ENCODE measurements around the gene ROM1. TPM values are rescaled to one million over a fixed set of nuclear protein-coding genes. Genes with fewer than 3 reads are reported as not detected.

Gene ROM1
- total RNA-seq = 9.2 and 24.7 TPM in 2 replicates

GRCh38 chr11:62612366-62613290, at the start of gene ROM1, which contains the start of gene EML3:
TSS of gene ROM1 (plus strand) at chr11:62613257. CDS start at chr11:62613282, 25 bp downstream.
TSS of gene EML3 (minus strand) at chr11:62612775. CDS start at chr11:62612457, 318 bp downstream.

GRCh38 chr11:62573592-62574362, 39.3 kb upstream of the ROM1 start, which contains the start of gene EEF1G:
TSS of gene EEF1G (minus strand) at chr11:62573891. CDS start at chr11:62573842, 49 bp downstream.

GRCh38 chr11:62591448-62592145, 21.5 kb upstream of the ROM1 start, which contains the start of gene TUT1:
TSS of gene TUT1 (minus strand) at chr11:62591523. CDS start at chr11:62591485, 38 bp downstream.

GRCh38 chr11:62601372-62602140, 11.5 kb upstream of the ROM1 start, which contains the start of gene MTA2:
TSS of gene MTA2 (minus strand) at chr11:62601865. CDS start at chr11:62601450, 415 bp downstream.

GRCh38 chr11:62621567-62622470, 8.8 kb downstream of the ROM1 start, which contains the start of gene B3GAT3:
TSS of gene B3GAT3 (minus strand) at chr11:62621986. CDS start at chr11:62621947, 39 bp downstream.

GRCh38 chr11:62645946-62646824, 33.1 kb downstream of the ROM1 start, which contains the start of gene GANAB:
TSS of gene GANAB (minus strand) at chr11:62646613. CDS start at chr11:62646599, 14 bp downstream.

Other genes starting within 250 kb of the ROM1 start
- gene SCGB1A1, start 194.2 kb upstream of the ROM1 start, total RNA-seq = not detected in 2 replicates
- gene AHNAK, start 66.5 kb upstream of the ROM1 start, total RNA-seq = 394 and 434 TPM in 2 replicates
- 2,078 and 2,099 TPM in 2 replicates for gene EEF1G, start 39.4 kb upstream of the ROM1 start, total RNA-seq
- gene TUT1, start 21.7 kb upstream of the ROM1 start, total RNA-seq = 6.9 and 12.0 TPM in 2 replicates
- gene MTA2, start 11.4 kb upstream of the ROM1 start, total RNA-seq = 72.6 and 86.1 TPM in 2 replicates
- gene EML3, start 482 bp upstream of the ROM1 start, total RNA-seq = 25.8 and 43.1 TPM in 2 replicates
- gene B3GAT3, start 8.7 kb downstream of the ROM1 start, total RNA-seq = 24.9 and 44.4 TPM in 2 replicates
- gene GANAB, start 33.4 kb downstream of the ROM1 start, total RNA-seq = 314 and 339 TPM in 2 replicates
- 27.1 and 27.7 TPM in 2 replicates for gene INTS5, start 40.0 kb downstream of the ROM1 start, total RNA-seq
- 57.8 and 68.1 TPM in 2 replicates for gene C11orf98, start 52.0 kb downstream of the ROM1 start, total RNA-seq
- gene CSKMT, start 52.1 kb downstream of the ROM1 start, total RNA-seq = 1.4 and 7.5 TPM in 2 replicates
- gene UQCC3, start 58.4 kb downstream of the ROM1 start, total RNA-seq = 6.0 and 8.3 TPM in 2 replicates
- gene LBHD1, start 59.0 kb downstream of the ROM1 start, total RNA-seq = 1.1 and 5.2 TPM in 2 replicates
- 71.9 and 88.5 TPM in 2 replicates for gene UBXN1, start 65.8 kb downstream of the ROM1 start, total RNA-seq
- 0.72 and 1.5 TPM in 2 replicates for gene LRRN4CL, start 76.3 kb downstream of the ROM1 start, total RNA-seq
- 29.8 and 44.4 TPM in 2 replicates for gene BSCL2, start 94.2 kb downstream of the ROM1 start, total RNA-seq
- not detected in 2 replicates for gene GNG3, start 94.4 kb downstream of the ROM1 start, total RNA-seq
- 4.9 and 20.2 TPM in 2 replicates for gene HNRNPUL2, start 114.2 kb downstream of the ROM1 start, total RNA-seq
- 15.7 and 16.1 TPM in 2 replicates for gene TTC9C, start 115.2 kb downstream of the ROM1 start, total RNA-seq
- gene ZBTB3, start 140.9 kb downstream of the ROM1 start, total RNA-seq = 6.5 and 7.6 TPM in 2 replicates
- gene POLR2G, start 148.3 kb downstream of the ROM1 start, total RNA-seq = 61.4 and 68.5 TPM in 2 replicates
- gene TAF6L, start 158.1 kb downstream of the ROM1 start, total RNA-seq = 10.7 and 11.7 TPM in 2 replicates
- 77.8 and 83.1 TPM in 2 replicates for gene TMEM179B, start 174.1 kb downstream of the ROM1 start, total RNA-seq
- 18.6 and 31.2 TPM in 2 replicates for gene TMEM223, start 178.7 kb downstream of the ROM1 start, total RNA-seq
- gene NXF1, start 192.2 kb downstream of the ROM1 start, total RNA-seq = 19.3 and 20.2 TPM in 2 replicates
- 57.0 and 62.5 TPM in 2 replicates for gene STX5, start 218.8 kb downstream of the ROM1 start, total RNA-seq
- gene TEX54, start 219.6 kb downstream of the ROM1 start, total RNA-seq = not detected in 2 replicates
- 20.4 and 50.1 TPM in 2 replicates for gene WDR74, start 226.3 kb downstream of the ROM1 start, total RNA-seq

Measured in cardiac atrium fibroblast (primary cell).